Vagina (tissue), 2 donors: ENCODE measurements around the gene SNCA. TPM values are rescaled to one million over a fixed set of nuclear protein-coding genes. Genes with fewer than 3 reads are reported as not detected.

Experiments
- DNase-seq, 2 donors: peaks; one replicate each; pipeline ENCODE4 v3.0.0-alpha.2; 2017; ENCODE audit errors: extremely low spot score in 2 of 2
- H3K27ac ChIP-seq: fragments of 200-600 bp; sonication (generic); one replicate; pipeline ENCODE4 v1.5.1; 2019
- H3K27me3 ChIP-seq: fragments of 200-600 bp; sonication (generic); one replicate; pipeline ENCODE4 v1.5.1; 2019
- H3K36me3 ChIP-seq, 2 donors: fragments of 200-600 bp; sonication (generic); one replicate each; pipeline ENCODE4 v1.5.1; 2017 to 2019
- H3K4me1 ChIP-seq: fragments of 200-600 bp; sonication (generic); one replicate; pipeline ENCODE4 v1.5.1; 2019
- H3K4me3 ChIP-seq, 2 donors: fragments of 200-600 bp; sonication (generic); 1 replicate in 1 of 2; 2 replicates in 1 of 2; pipeline ENCODE4 v1.5.1; 2016 to 2019
- H3K9me3 ChIP-seq: fragments of 200-600 bp; sonication (generic); one replicate; pipeline ENCODE4 v1.5.1; 2019
- CTCF ChIP-seq, 3 experiments: fragments of 450-650 bp in 2 of 3; fragments of 200-600 bp in 1 of 3; sonication (generic) in 1 of 3; IDR thresholded peaks; one replicate each; pipeline ENCODE4 v1.5.1; 2017 to 2019; ENCODE audit warnings: antibody characterized with exemption in 3 of 3, mild to moderate bottlenecking in 2 of 3, moderate library complexity in 2 of 3
- POLR2A ChIP-seq, 2 donors: fragments of 450-650 bp; IDR thresholded peaks; one replicate each; pipeline ENCODE4 v1.6.1; 2017; ENCODE audit warnings: antibody characterized with exemption in 2 of 2, mild to moderate bottlenecking in 2 of 2, moderate library complexity in 2 of 2
- POLR2AphosphoS5 ChIP-seq, 2 donors: sonication (generic); formaldehyde crosslinking; IDR thresholded peaks; one replicate each; pipeline ENCODE4 v1.9.0; 2017; ENCODE audit warnings: antibody characterized with exemption in 2 of 2, mild to moderate bottlenecking in 2 of 2, low read depth in 1 of 2; ENCODE audit not compliant: insufficient read depth in 1 of 2
- intact Hi-C: fragments of 100-400 bp; cut with DNase I; formaldehyde crosslinking; loops from one replicate; pipeline ENCODE4 v1.15.1; 2023
- total RNA-seq: library from RNA; depleted of rRNA; stranded (reverse); fragments of >200 nt; gene quantifications from one replicate; pipeline ENCODE4 v1.2.3, GENCODE V29; 2016

The SNCA gene
- total RNA-seq, 1 donor from 2014 or later: 27.3 TPM

- Histone ChIP-seq H3K4me3 (no peak overlapping the region), H3K4me1 (no peaks in the 10 kb centered on the region), H3K27me3 (no peaks in the 10 kb centered on the region), H3K9me3 (no peaks in the 10 kb centered on the region), H3K36me3 (no peaks in the 10 kb centered on the region), H3K27ac (no peak overlapping the region)
- DNase-seq: no peak
- TF ChIP-seq POLR2AphosphoS5 (IDR thresholded peaks at IDR 0.05; ENCODE audit: insufficient read depth in 1 of 2, low read depth in 1 of 2) (no peak), POLR2A (IDR thresholded peaks at IDR 0.05) (no peak), CTCF (IDR thresholded peaks at IDR 0.05) (no peak)
- intact Hi-C loops: no loop called here
Measured at GRCh38 chr4:89733946-89734345, 103.0 kb downstream of the SNCA start.

- Histone ChIP-seq H3K4me1 (no peaks in the 10 kb centered on the region), H3K9me3 (no peaks in the 10 kb centered on the region), H3K4me3 (no peak overlapping the region), H3K27me3 (no peaks in the 10 kb centered on the region), H3K36me3 (no peaks in the 10 kb centered on the region), H3K27ac (no peak overlapping the region)
- DNase-seq: no peak
- intact Hi-C loops: no loop called here
- no peak for TF ChIP-seq CTCF (IDR thresholded peaks at IDR 0.05)
- no peak for TF ChIP-seq POLR2A (IDR thresholded peaks at IDR 0.05)
- TF ChIP-seq POLR2AphosphoS5 (IDR thresholded peaks at IDR 0.05; ENCODE audit: insufficient read depth in 1 of 2, low read depth in 1 of 2): no peak
Measured at GRCh38 chr4:89727238-89727637, 109.7 kb downstream of the SNCA start.

GRCh38 chr4:89725268-89725667 lies 111.7 kb downstream of the SNCA start:
- no peaks in the 10 kb centered on the region for H3K4me1 ChIP-seq
- no peaks in the 10 kb centered on the region for H3K27me3 ChIP-seq
- TF ChIP-seq CTCF (IDR thresholded peaks at IDR 0.05) (no peak), POLR2A (IDR thresholded peaks at IDR 0.05) (no peak), POLR2AphosphoS5 (IDR thresholded peaks at IDR 0.05; ENCODE audit: insufficient read depth in 1 of 2, low read depth in 1 of 2) (no peak)
- no peaks in the 10 kb centered on the region for H3K9me3 ChIP-seq
- no peak overlapping the region for H3K27ac ChIP-seq
- no peaks in the 10 kb centered on the region for H3K36me3 ChIP-seq
- intact Hi-C loops: no loop called here
- no peak for DNase-seq
- no peak overlapping the region for H3K4me3 ChIP-seq

- H3K4me1 ChIP-seq: no peaks in the 10 kb centered on the region
- TF ChIP-seq CTCF (IDR thresholded peaks at IDR 0.05) (no peak), POLR2AphosphoS5 (IDR thresholded peaks at IDR 0.05; ENCODE audit: insufficient read depth in 1 of 2, low read depth in 1 of 2) (no peak), POLR2A (IDR thresholded peaks at IDR 0.05) (no peak)
- no peaks in the 10 kb centered on the region for H3K9me3 ChIP-seq
- DNase-seq: no peak
- no peaks in the 10 kb centered on the region for H3K27me3 ChIP-seq
- no peak overlapping the region for H3K4me3 ChIP-seq
- no peak overlapping the region for H3K27ac ChIP-seq
- intact Hi-C loops: no loop called here
- H3K36me3 ChIP-seq: no peaks in the 10 kb centered on the region
Measured at GRCh38 chr4:89724716-89725115, 112.2 kb downstream of the SNCA start.

- TF ChIP-seq POLR2A (IDR thresholded peaks at IDR 0.05) (no peak), POLR2AphosphoS5 (IDR thresholded peaks at IDR 0.05; ENCODE audit: insufficient read depth in 1 of 2, low read depth in 1 of 2) (no peak), CTCF (IDR thresholded peaks at IDR 0.05) (no peak)
- Histone ChIP-seq H3K36me3 (no peaks in the 10 kb centered on the region), H3K4me3 (no peak overlapping the region), H3K27me3 (no peaks in the 10 kb centered on the region), H3K27ac (no peak overlapping the region), H3K9me3 (no peaks in the 10 kb centered on the region), H3K4me1 (no peaks in the 10 kb centered on the region)
- intact Hi-C loops: no loop called here
- no peak for DNase-seq
Measured at GRCh38 chr4:89723096-89723495, 113.9 kb downstream of the SNCA start.
